ENCODE results near the gene MCTP2. TPM values are rescaled to one million over a fixed set of nuclear protein-coding genes. Genes with fewer than 3 reads are reported as not detected.

The MCTP2 gene
- total and polyA plus RNA-seq, 2 of the 8 experiments (the other 6 are each of a cell fraction or from before 2014, with no cell fraction given), result 3.4 to 4.5 TPM

DNA sequence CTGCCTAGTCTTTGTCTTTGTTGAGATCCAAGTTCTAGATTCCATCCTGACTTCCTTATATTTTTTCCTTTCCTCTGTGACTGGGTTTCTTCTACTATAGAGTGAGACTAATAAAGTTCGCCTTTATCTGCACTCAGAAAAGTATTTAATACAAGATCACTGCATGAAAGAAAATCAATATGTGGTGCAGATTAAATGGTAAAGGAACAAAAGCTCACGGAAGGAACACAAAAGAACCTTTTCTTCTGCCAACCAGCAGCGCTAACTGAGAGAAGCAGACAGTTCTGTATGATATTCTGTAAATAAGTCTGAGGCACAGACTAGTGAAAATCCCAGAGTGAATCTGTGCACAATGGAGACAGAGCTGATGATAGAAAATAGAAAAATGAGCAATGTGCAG, 31.6 kb upstream of the MCTP2 start (continued):
- TF ChIP-seq, protein P1, sequence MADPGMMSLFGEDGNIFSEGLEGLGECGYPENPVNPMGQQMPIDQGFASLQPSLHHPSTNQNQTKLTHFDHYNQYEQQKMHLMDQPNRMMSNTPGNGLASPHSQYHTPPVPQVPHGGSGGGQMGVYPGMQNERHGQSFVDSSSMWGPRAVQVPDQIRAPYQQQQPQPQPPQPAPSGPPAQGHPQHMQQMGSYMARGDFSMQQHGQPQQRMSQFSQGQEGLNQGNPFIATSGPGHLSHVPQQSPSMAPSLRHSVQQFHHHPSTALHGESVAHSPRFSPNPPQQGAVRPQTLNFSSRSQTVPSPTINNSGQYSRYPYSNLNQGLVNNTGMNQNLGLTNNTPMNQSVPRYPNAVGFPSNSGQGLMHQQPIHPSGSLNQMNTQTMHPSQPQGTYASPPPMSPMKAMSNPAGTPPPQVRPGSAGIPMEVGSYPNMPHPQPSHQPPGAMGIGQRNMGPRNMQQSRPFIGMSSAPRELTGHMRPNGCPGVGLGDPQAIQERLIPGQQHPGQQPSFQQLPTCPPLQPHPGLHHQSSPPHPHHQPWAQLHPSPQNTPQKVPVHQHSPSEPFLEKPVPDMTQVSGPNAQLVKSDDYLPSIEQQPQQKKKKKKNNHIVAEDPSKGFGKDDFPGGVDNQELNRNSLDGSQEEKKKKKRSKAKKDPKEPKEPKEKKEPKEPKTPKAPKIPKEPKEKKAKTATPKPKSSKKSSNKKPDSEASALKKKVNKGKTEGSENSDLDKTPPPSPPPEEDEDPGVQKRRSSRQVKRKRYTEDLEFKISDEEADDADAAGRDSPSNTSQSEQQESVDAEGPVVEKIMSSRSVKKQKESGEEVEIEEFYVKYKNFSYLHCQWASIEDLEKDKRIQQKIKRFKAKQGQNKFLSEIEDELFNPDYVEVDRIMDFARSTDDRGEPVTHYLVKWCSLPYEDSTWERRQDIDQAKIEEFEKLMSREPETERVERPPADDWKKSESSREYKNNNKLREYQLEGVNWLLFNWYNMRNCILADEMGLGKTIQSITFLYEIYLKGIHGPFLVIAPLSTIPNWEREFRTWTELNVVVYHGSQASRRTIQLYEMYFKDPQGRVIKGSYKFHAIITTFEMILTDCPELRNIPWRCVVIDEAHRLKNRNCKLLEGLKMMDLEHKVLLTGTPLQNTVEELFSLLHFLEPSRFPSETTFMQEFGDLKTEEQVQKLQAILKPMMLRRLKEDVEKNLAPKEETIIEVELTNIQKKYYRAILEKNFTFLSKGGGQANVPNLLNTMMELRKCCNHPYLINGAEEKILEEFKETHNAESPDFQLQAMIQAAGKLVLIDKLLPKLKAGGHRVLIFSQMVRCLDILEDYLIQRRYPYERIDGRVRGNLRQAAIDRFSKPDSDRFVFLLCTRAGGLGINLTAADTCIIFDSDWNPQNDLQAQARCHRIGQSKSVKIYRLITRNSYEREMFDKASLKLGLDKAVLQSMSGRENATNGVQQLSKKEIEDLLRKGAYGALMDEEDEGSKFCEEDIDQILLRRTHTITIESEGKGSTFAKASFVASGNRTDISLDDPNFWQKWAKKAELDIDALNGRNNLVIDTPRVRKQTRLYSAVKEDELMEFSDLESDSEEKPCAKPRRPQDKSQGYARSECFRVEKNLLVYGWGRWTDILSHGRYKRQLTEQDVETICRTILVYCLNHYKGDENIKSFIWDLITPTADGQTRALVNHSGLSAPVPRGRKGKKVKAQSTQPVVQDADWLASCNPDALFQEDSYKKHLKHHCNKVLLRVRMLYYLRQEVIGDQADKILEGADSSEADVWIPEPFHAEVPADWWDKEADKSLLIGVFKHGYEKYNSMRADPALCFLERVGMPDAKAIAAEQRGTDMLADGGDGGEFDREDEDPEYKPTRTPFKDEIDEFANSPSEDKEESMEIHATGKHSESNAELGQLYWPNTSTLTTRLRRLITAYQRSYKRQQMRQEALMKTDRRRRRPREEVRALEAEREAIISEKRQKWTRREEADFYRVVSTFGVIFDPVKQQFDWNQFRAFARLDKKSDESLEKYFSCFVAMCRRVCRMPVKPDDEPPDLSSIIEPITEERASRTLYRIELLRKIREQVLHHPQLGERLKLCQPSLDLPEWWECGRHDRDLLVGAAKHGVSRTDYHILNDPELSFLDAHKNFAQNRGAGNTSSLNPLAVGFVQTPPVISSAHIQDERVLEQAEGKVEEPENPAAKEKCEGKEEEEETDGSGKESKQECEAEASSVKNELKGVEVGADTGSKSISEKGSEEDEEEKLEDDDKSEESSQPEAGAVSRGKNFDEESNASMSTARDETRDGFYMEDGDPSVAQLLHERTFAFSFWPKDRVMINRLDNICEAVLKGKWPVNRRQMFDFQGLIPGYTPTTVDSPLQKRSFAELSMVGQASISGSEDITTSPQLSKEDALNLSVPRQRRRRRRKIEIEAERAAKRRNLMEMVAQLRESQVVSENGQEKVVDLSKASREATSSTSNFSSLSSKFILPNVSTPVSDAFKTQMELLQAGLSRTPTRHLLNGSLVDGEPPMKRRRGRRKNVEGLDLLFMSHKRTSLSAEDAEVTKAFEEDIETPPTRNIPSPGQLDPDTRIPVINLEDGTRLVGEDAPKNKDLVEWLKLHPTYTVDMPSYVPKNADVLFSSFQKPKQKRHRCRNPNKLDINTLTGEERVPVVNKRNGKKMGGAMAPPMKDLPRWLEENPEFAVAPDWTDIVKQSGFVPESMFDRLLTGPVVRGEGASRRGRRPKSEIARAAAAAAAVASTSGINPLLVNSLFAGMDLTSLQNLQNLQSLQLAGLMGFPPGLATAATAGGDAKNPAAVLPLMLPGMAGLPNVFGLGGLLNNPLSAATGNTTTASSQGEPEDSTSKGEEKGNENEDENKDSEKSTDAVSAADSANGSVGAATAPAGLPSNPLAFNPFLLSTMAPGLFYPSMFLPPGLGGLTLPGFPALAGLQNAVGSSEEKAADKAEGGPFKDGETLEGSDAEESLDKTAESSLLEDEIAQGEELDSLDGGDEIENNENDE (IDR thresholded peaks at IDR 0.05; ENCODE audit: insufficient replicate concordance, low read length), result no peak
- TF ChIP-seq CHD2 (IDR thresholded peaks at IDR 0.05; ENCODE audit: low read length) (no peak), SIN3A (conservative IDR thresholded peaks at IDR 0.05 in 1 of 2, IDR thresholded peaks at IDR 0.05 in 1 of 2; ENCODE audit: low read depth in 1 of 2, low read length in 2 of 2) (no peak), ZNF274 (IDR thresholded peaks at IDR 0.05; ENCODE audit: borderline replicate concordance, extremely low read depth, low read length) (no peak), TEAD4 (IDR thresholded peaks at IDR 0.05; ENCODE audit: low read depth, low read length) (no peak), SP4 (IDR thresholded peaks at IDR 0.05; ENCODE audit: low read length) (no peak), GABPA (IDR thresholded peaks at IDR 0.05; ENCODE audit: borderline replicate concordance, insufficient read depth, low read length) (no peak), CBX5 (IDR thresholded peaks at IDR 0.05; ENCODE audit: low read depth, low read length) (no peak), CHD1 (IDR thresholded peaks at IDR 0.05; ENCODE audit: low read depth, low read length) (no peak), ASH2L (IDR thresholded peaks at IDR 0.05; ENCODE audit: low read length) (no peak), HDAC2 (IDR thresholded peaks at IDR 0.05; ENCODE audit: borderline replicate concordance in 1 of 2, low read depth in 2 of 2, low read length in 2 of 2) (no peak), TAF7 (optimal IDR thresholded peaks at IDR 0.05; ENCODE audit: borderline replicate concordance, low read depth, low read length) (no peak), POLR2A (IDR thresholded peaks at IDR 0.05; ENCODE audit: control extremely low read depth in 1 of 2, low read depth in 2 of 2, low read length in 2 of 2) (no peak)
